Smooth muscle cell (in vitro differentiated cells): ENCODE data around the gene GIPC3. TPM values are rescaled to one million over a fixed set of nuclear protein-coding genes. Genes with fewer than 3 reads are reported as not detected.

Source experiments
- DNase-seq: peaks from one replicate; lab custom pipeline; 2025; ENCODE audit not compliant: unreplicated experiment; lab: John Stamatoyannopoulos, UW
- H2AFZ ChIP-seq: fragments of 200-600 bp; sonication (generic); 2 replicates; pipeline ENCODE4 v1.6.0; 2016; ENCODE audit warnings: antibody characterized with exemption, low read depth, mild to moderate bottlenecking
- H3F3A ChIP-seq: fragments of 200-600 bp; sonication (generic); 2 replicates; pipeline ENCODE4 v1.6.0; 2017; ENCODE audit warnings: antibody characterized with exemption, low read depth
- H3K27ac ChIP-seq: fragments of 200-600 bp; sonication (generic); 2 replicates; pipeline ENCODE4 v1.5.1; 2016; ENCODE audit warnings: low read depth, mild to moderate bottlenecking
- H3K27me3 ChIP-seq: fragments of 200-600 bp; sonication (generic); 2 replicates; pipeline ENCODE4 v1.6.1; 2016; ENCODE audit warnings: low read depth, mild to moderate bottlenecking
- H3K36me3 ChIP-seq: fragments of 200-600 bp; sonication (generic); 2 replicates; pipeline ENCODE4 v1.5.1; 2016; ENCODE audit warnings: low read depth
- H3K4me1 ChIP-seq: fragments of 200-600 bp; sonication (generic); 2 replicates; pipeline ENCODE4 v1.5.1; 2016; ENCODE audit warnings: low read depth
- H3K4me2 ChIP-seq: fragments of 200-600 bp; sonication (generic); 2 replicates; pipeline ENCODE4 v1.6.0; 2016; ENCODE audit warnings: mild to moderate bottlenecking
- H3K4me3 ChIP-seq: fragments of 200-600 bp; sonication (generic); 2 replicates; pipeline ENCODE4 v1.5.1; 2016; ENCODE audit warnings: mild to moderate bottlenecking
- H3K79me2 ChIP-seq: fragments of 200-600 bp; sonication (generic); 2 replicates; pipeline ENCODE4 v1.6.0; 2016; ENCODE audit warnings: low read depth, mild to moderate bottlenecking
- H3K9ac ChIP-seq: fragments of 200-600 bp; sonication (generic); 2 replicates; pipeline ENCODE4 v1.6.0; 2016; ENCODE audit warnings: low read depth
- H3K9me3 ChIP-seq: fragments of 200-600 bp; sonication (generic); replicated peaks from 2 replicates; pipeline ENCODE4 v1.5.1; 2016; ENCODE audit warnings: low read depth
- H4K20me1 ChIP-seq: fragments of 200-600 bp; sonication (generic); 2 replicates; pipeline ENCODE4 v1.6.0; 2016; ENCODE audit warnings: low read depth
- WGBS: methylation state at CpG from one replicate; pipeline ENCODE4 v1.1.7; 2016; ENCODE audit warnings: low lambda C conversion rate; 5-methylcytosine and 5-hydroxymethylcytosine counted together
- polyA plus RNA-seq: library from polyadenylated mRNA; unstranded; fragments of >200 nt; fragmentation: Nextera tagmentation; extraction: Ambion mirVana; gene quantifications from 2 replicates; pipeline ENCODE4 v1.2.1, GENCODE V29; 2016
- total RNA-seq: library from RNA; depleted of rRNA; stranded (reverse); fragments of >200 nt; gene quantifications from 2 replicates; pipeline ENCODE4 v1.2.3, GENCODE V29; 2014
- TF ChIP-seq, protein P1 (sequence below): fragments of 200-600 bp; sonication (generic); IDR thresholded peaks from 2 replicates; pipeline ENCODE4 v1.5.1; 2017; ENCODE audit warnings: borderline replicate concordance, mild to moderate bottlenecking, antibody characterized with exemption; ENCODE audit not compliant: insufficient read depth, poor library complexity, severe bottlenecking

The GIPC3 gene
- total and polyA plus RNA-seq, 2 experiments from 2014 or later, result 0.13 to 0.96 TPM

DNA sequence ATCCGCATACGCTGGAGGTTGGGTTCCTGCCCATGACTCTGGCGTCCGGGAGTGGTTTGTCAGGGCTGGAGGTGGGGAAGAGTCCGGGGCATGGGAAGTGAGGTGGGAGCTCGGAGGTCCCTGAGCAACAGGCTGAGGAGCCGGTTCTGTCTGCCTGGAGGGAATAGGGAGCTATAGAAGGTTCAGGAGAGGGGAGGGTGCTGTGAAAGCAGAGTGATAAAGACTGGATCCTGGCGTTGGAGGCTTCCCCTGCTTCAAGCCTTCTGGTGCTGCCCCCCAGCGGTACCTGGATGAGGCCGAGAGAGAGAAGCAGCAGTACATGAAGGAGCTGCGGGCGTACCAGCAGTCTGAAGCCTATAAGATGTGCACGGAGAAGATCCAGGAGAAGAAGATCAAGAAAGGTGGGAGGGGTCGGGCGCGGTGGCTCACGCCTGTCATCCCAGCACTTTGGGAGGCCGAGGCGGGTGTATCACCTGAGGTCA lies 10.0 kb upstream of the GIPC3 start:
- H3K79me2 ChIP-seq, result no peaks in the 10 kb centered on the region
- DNase-seq, result no peak
- H3K4me2 ChIP-seq, result no peak overlapping the region

GRCh38 chr19:3575949-3576673 lies 9.2 kb upstream of the GIPC3 start:
- Histone ChIP-seq H3K79me2 (no peaks in the 10 kb centered on the region), H4K20me1 (peaks cover 45% of the 10 kb centered on the region), H3K4me2 (peak overlapping the region; percentile 96), H3K4me3 (peak overlapping the region; percentile 47), H3K4me1 (peaks cover 14% of the 10 kb centered on the region), H3F3A (peaks cover 38% of the 10 kb centered on the region), H2AFZ (no peak overlapping the region), H3K27me3 (no peaks in the 10 kb centered on the region), H3K27ac (no peak overlapping the region), H3K36me3 (no peaks in the 10 kb centered on the region), H3K9me3 (no peaks in the 10 kb centered on the region), H3K9ac (no peak overlapping the region)
- WGBS, result 72% methylated on average over 29 of the region's 29 CpGs
- TF ChIP-seq, protein P1, sequence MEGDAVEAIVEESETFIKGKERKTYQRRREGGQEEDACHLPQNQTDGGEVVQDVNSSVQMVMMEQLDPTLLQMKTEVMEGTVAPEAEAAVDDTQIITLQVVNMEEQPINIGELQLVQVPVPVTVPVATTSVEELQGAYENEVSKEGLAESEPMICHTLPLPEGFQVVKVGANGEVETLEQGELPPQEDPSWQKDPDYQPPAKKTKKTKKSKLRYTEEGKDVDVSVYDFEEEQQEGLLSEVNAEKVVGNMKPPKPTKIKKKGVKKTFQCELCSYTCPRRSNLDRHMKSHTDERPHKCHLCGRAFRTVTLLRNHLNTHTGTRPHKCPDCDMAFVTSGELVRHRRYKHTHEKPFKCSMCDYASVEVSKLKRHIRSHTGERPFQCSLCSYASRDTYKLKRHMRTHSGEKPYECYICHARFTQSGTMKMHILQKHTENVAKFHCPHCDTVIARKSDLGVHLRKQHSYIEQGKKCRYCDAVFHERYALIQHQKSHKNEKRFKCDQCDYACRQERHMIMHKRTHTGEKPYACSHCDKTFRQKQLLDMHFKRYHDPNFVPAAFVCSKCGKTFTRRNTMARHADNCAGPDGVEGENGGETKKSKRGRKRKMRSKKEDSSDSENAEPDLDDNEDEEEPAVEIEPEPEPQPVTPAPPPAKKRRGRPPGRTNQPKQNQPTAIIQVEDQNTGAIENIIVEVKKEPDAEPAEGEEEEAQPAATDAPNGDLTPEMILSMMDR, result no peak
- DNase-seq, result no peak

More for the DNA sequence above, 10.0 kb upstream of the GIPC3 start:
- Histone ChIP-seq H3K27ac (no peak overlapping the region), H3F3A (peaks cover 32% of the 10 kb centered on the region), H3K27me3 (no peaks in the 10 kb centered on the region), H3K9me3 (no peaks in the 10 kb centered on the region), H3K4me3 (no peak overlapping the region), H2AFZ (no peak overlapping the region), H3K36me3 (no peaks in the 10 kb centered on the region), H4K20me1 (peaks cover 45% of the 10 kb centered on the region), H3K9ac (no peak overlapping the region), H3K4me1 (peaks cover 14% of the 10 kb centered on the region)
- TF ChIP-seq, protein P1, result peak; percentile 19
- 90% methylated on average over 19 of the region's 19 CpGs for WGBS

DNA sequence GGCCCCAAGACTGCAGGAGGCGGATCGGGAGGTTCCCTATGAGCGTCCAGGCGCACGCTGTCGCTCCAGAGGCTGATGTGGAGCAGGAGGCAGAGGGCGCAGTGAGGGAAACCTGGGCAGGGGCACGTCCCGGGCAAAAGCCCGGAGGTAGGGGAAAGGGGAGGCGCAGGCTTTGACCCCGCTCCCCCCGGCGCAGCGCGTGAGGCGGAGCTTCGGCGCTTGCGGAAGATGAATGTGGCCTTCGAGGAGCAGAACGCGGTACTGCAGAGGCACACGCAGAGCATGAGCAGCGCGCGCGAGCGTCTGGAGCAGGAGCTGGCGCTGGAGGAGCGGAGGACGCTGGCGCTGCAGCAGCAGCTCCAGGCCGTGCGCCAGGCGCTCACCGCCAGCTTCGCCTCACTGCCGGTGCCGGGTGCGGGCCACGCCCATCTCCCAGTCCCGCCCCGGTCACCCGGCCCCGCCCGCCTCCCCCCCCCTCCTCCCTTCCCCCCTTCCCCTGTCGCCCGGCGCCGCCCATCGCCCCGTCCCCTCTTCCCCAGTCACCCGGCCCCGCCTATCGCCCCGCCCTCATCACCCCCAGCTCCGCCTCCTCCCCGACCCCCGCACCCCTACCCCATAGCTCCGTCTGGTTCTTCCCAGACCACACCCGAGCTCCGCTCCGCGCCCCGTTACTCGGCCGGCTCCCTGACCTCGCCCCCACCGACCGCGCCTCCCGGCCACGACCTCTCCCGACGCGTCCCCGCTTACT lies 8.4 kb upstream of the GIPC3 start:
- H3F3A ChIP-seq, result peaks cover 38% of the 10 kb centered on the region
- H2AFZ ChIP-seq, result no peak overlapping the region
- DNase-seq, result peak; percentile 42
- no peaks in the 10 kb centered on the region for H3K36me3 ChIP-seq
- H3K9me3 ChIP-seq, result no peaks in the 10 kb centered on the region
- peaks cover 14% of the 10 kb centered on the region for H3K4me1 ChIP-seq
- H3K4me3 ChIP-seq, result peak overlapping the region; percentile 47
- H3K79me2 ChIP-seq, result no peaks in the 10 kb centered on the region
- H3K4me2 ChIP-seq, result peak overlapping the region; percentile 96
- 8% methylated on average over 38 of the region's 78 CpGs for WGBS
- peaks cover 45% of the 10 kb centered on the region for H4K20me1 ChIP-seq
- H3K27me3 ChIP-seq, result no peaks in the 10 kb centered on the region
- H3K27ac ChIP-seq, result no peak overlapping the region
- TF ChIP-seq, protein P1, result no peak
- no peak overlapping the region for H3K9ac ChIP-seq
